Measurements from ENCODE around the gene C1orf167.

C1orf167 gene

DNA sequence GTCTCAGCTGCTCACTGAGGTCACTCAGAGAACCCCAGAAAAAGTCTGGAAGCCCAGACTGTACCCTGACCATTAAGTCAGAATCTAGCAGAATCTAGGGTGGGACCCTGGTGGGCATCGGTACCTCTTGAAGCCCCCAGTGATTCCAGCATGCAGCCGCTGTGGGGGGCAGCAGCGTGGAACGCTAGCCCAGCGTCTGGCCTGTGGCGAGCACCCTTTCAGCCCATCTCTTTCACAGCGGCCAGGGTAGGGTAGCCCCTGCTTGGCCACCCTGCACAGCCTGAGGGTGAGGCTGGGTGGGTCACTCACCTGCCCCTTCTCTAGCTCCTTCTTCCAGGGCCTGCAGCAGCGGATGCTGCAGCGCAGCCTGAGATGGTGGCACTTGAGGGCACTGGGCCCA, 16.3 kb downstream of the C1orf167 start:
- Histone ChIP-seq H3K4me1 (no peaks in the 10 kb centered on the region), H3K4me3 (no peak overlapping the region), H3K27ac (no peak overlapping the region), H3K27me3 (peaks cover 0 to 4% of the 10 kb centered on the region in 2 donors), H3K36me3 (no peaks in the 10 kb centered on the region), H3K9me3 (no peaks in the 10 kb centered on the region)
- TF ChIP-seq, protein P1, sequence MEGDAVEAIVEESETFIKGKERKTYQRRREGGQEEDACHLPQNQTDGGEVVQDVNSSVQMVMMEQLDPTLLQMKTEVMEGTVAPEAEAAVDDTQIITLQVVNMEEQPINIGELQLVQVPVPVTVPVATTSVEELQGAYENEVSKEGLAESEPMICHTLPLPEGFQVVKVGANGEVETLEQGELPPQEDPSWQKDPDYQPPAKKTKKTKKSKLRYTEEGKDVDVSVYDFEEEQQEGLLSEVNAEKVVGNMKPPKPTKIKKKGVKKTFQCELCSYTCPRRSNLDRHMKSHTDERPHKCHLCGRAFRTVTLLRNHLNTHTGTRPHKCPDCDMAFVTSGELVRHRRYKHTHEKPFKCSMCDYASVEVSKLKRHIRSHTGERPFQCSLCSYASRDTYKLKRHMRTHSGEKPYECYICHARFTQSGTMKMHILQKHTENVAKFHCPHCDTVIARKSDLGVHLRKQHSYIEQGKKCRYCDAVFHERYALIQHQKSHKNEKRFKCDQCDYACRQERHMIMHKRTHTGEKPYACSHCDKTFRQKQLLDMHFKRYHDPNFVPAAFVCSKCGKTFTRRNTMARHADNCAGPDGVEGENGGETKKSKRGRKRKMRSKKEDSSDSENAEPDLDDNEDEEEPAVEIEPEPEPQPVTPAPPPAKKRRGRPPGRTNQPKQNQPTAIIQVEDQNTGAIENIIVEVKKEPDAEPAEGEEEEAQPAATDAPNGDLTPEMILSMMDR (IDR thresholded peaks at IDR 0.05) = no peak
- no peak for DNase-seq
- intact Hi-C loops (cut with DNase I; ENCODE audit: low total_unique reads) = no loop called here

DNA sequence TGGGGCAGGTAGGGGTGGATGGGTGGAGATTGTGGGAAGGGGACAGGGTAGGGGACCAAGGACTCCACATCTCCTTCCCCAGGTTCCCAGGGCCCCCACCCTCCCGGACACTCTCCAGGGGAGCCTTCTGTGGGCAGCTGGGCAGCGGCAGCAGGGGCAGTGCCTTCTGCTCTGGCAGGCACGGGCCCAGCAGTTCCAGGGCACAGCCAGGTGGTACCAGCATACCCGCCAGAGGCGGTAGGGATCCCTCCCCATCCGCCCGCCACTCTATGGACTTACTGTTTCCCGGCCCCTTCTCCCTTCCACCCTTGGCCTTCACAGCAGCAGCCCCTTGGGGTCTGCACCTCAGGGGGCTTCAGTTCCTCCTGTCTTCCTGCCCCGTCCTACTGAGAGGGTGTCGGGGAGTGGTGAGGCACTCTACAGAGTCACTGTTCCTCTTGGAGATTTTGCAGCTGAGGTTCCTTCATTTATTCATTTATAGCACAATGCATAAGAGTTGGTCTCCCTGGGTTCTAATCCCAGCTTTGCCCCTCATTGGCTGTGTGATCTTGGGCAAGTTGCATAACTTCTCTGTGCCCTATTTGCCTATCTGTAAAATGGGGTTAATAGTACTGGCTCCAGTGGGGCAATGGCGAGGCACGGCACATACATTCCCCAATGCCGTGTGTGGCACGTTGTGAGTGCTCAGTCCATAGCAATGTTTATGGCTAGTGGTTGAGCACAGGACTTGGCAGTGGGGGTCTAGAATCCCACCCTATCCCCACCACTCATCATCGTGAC, 17.0 kb downstream of the C1orf167 start:
- intact Hi-C loops (cut with DNase I; ENCODE audit: low total_unique reads) = no loop called here
- no peaks in the 10 kb centered on the region for H3K9me3 ChIP-seq

DNA sequence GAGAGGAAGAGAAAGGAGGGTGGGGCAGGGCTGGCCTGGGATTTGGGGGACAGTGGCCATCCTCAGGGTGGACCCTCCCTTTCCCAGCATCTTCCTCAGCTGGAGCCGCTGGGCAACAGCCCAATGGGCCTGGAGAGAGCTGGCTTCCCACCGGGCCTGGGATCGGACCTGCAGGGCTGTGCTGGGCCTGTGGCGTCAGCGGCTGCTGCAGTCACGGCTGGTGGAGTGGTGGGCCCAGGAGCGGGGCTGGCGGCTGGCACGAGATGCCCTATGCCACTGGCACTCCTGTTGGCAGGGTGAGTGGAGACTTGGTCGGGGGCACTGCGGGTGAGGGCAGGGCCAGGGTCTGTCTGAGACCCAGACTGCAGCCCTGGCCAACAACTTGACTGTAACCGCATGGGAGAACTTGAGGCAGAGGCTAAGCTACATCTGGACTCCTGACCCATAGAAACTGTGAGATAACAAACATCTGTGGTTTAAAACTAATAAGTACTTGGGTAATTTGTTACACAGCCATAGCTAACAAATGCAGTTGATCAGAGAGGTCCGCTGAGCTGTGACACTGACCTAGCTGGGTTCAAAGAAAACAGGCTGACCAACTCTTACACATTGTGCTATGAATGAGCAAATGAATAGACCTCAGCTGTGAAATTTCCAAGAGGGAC, 17.9 kb downstream of the C1orf167 start:
- Histone ChIP-seq H3K27ac (no peak overlapping the region), H3K27me3 (no peaks in the 10 kb centered on the region), H3K36me3 (no peaks in the 10 kb centered on the region), H3K9me3 (no peaks in the 10 kb centered on the region), H3K4me1 (peaks cover 0 to 5% (median 3%) of the 10 kb centered on the region in 4 donors), H3K4me3 (no peak overlapping the region)
- TF ChIP-seq, protein P1 (IDR thresholded peaks at IDR 0.05) = no peak
- DNase-seq = no peak
- intact Hi-C loops (cut with DNase I; ENCODE audit: low total_unique reads) = no loop called here

More for the DNA sequence above, 17.0 kb downstream of the C1orf167 start:
- Histone ChIP-seq H3K27ac (no peak overlapping the region), H3K4me1 (no peaks in the 10 kb centered on the region), H3K27me3 (peaks cover 0 to 4% of the 10 kb centered on the region in 2 donors), H3K4me3 (no peak overlapping the region), H3K36me3 (no peaks in the 10 kb centered on the region)
- TF ChIP-seq, protein P1 (IDR thresholded peaks at IDR 0.05) = no peak
- DNase-seq = no peak

DNA sequence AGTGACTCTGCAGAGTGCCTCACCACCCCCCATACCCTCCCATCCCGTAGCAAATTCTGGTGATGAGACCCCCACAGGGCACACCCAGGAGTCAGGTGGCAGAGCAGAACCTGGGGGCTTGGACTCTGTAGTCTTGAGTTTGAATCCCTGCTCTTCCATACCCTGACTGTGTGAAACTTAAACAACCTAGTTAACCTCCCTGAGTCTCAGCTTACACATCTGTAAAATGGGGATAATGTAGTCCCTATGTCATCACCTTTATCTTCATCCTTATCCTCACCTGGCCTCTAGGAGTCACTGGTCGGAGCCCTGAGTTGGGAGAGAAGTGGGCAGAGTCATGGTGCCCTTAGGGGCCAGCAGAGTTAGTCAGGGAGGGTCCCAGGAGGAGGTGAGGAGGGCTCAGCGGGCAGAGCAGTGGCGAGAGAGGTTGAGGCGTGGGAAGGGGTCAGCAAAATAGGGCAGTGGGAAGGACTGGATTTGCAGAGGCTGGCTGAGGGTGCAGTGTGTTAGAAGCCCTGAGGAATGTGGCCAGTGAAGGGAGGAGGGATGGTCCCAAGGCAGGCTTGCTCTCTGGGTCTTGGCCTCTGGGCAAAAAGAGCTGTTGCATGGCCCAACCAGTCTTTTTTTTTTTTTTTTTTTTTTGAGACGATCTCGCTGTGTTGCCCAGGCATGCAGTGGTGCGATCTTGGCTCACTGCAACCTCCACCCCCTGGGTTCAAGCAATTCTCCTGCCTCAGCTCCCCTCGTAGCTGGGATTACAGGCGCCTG, 18.6 kb downstream of the C1orf167 start:
- no peak for DNase-seq
- intact Hi-C loops (cut with DNase I; ENCODE audit: low total_unique reads) = no loop called here
- Histone ChIP-seq H3K36me3 (no peaks in the 10 kb centered on the region), H3K4me1 (peaks cover 0 to 12% (median 10%) of the 10 kb centered on the region in 4 donors), H3K27ac (no peak overlapping the region), H3K27me3 (no peaks in the 10 kb centered on the region), H3K9me3 (no peaks in the 10 kb centered on the region), H3K4me3 (no peak overlapping the region)
- TF ChIP-seq, protein P1 (IDR thresholded peaks at IDR 0.05) = no peak

DNA sequence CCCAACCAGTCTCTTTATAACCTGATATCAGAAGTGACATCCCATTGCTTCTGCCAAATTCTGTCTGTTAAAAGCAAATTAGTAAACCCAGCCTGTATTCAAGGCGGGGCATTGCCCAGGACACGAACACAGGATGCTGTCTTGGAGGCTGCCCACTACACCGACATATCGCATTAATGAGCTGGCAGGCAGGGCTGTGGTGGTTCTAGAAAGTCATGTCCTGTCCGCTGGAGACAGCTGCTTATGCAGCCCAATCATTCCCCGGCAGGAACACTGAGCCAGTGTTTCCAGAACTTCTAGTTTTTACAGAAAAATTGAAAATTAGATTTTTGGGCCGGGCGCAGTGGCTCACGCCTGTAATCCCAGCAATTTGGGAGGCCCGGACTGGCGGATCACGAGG, 19.3 kb downstream of the C1orf167 start:
- H3K36me3 ChIP-seq = no peaks in the 10 kb centered on the region
- H3K4me3 ChIP-seq = no peak overlapping the region
- DNase-seq = no peak
- peaks cover 0 to 14% (median 12%) of the 10 kb centered on the region in 4 donors for H3K4me1 ChIP-seq
- intact Hi-C loops (cut with DNase I; ENCODE audit: low total_unique reads) = no loop called here
- H3K27me3 ChIP-seq = no peaks in the 10 kb centered on the region
- H3K9me3 ChIP-seq = no peaks in the 10 kb centered on the region
- H3K27ac ChIP-seq = no peak overlapping the region
- TF ChIP-seq, protein P1 (IDR thresholded peaks at IDR 0.05) = no peak
